ENCODE data around the gene LNPK.
A peak's percentile ranks its signal among the peaks of the same experiment; 100 is the strongest.

Gene LNPK

GRCh38 chr2:175950512-175950911, 51.6 kb downstream of the LNPK start:
- Histone ChIP-seq H4K8ac (ENCODE audit: low read length) (no peak overlapping the region), H3K14ac (ENCODE audit: low read length in 2 of 2) (no peak overlapping the region), H3K23ac (ENCODE audit: low read length in 2 of 2) (no peak overlapping the region), H3K4me1 (ENCODE audit: control insufficient read depth, insufficient read depth, low read depth, low read length) (no peaks in the 10 kb centered on the region), H3K9ac (ENCODE audit: low read length) (no peak overlapping the region), H3K4ac (ENCODE audit: low read depth in 1 of 2, low read length in 2 of 2) (no peak overlapping the region), H3K27me3 (ENCODE audit: control insufficient read depth in 1 of 2, insufficient read depth in 1 of 2, low read length in 2 of 2) (no peaks in the 10 kb centered on the region), H2BK5ac (ENCODE audit: low read depth, low read length, poor library complexity, severe bottlenecking) (no peak overlapping the region), H3K36me3 (ENCODE audit: control insufficient read depth in 1 of 2, insufficient read depth in 2 of 2, low read depth in 1 of 2, low read length in 2 of 2) (peaks cover 0 to 31% of the 10 kb centered on the region in 2 experiments), H2AK5ac (ENCODE audit: low read length, severe bottlenecking) (no peak overlapping the region), H2AFZ (ENCODE audit: low read depth, low read length) (no peak overlapping the region), H3K27ac (ENCODE audit: low read length, poor library complexity, severe bottlenecking) (no peak overlapping the region), H3K18ac (ENCODE audit: low read depth in 1 of 2, low read length in 2 of 2) (no peak overlapping the region), H3K9me3 (ENCODE audit: control insufficient read depth, low read length) (no peaks in the 10 kb centered on the region), H4K91ac (ENCODE audit: low read length) (no peak overlapping the region), H2BK15ac (ENCODE audit: low read depth, poor library complexity, severe bottlenecking) (no peak overlapping the region), H2BK120ac (ENCODE audit: low read depth, low read length) (no peak overlapping the region), H3K4me3 (ENCODE audit: insufficient read depth in 1 of 2, low read depth in 1 of 2, low read length in 2 of 2) (no peak overlapping the region), H3K79me1 (replicated peaks; ENCODE audit: low read length, poor library complexity, severe bottlenecking) (no peaks in the 10 kb centered on the region), H3K4me2 (ENCODE audit: low read length, poor library complexity, severe bottlenecking) (no peak overlapping the region), H2BK12ac (ENCODE audit: low read length in 2 of 2) (no peak overlapping the region)
- no peak for DNase-seq
- 100% methylated on average over 3 of the region's 3 CpGs for WGBS

- H3K14ac ChIP-seq (ENCODE audit: low read length in 2 of 2): no peak overlapping the region
- H3K9me3 ChIP-seq (ENCODE audit: control insufficient read depth, low read length): no peaks in the 10 kb centered on the region
- H2BK12ac ChIP-seq (ENCODE audit: low read length in 2 of 2): no peak overlapping the region
- WGBS: 67% methylated on average over 1 of the region's 1 CpG
- H3K4me2 ChIP-seq (ENCODE audit: low read length, poor library complexity, severe bottlenecking): no peak overlapping the region
- H3K23ac ChIP-seq (ENCODE audit: low read length in 2 of 2): no peak overlapping the region
- no peak overlapping the region for H3K4ac ChIP-seq (ENCODE audit: low read depth in 1 of 2, low read length in 2 of 2)
- no peak overlapping the region for H3K9ac ChIP-seq (ENCODE audit: low read length)
- no peak overlapping the region for H3K18ac ChIP-seq (ENCODE audit: low read depth in 1 of 2, low read length in 2 of 2)
- no peak overlapping the region for H2BK120ac ChIP-seq (ENCODE audit: low read depth, low read length)
- H2AFZ ChIP-seq (ENCODE audit: low read depth, low read length): no peak overlapping the region
- DNase-seq: peak; percentile 7
- no peaks in the 10 kb centered on the region for H3K4me1 ChIP-seq (ENCODE audit: control insufficient read depth, insufficient read depth, low read depth, low read length)
- H4K8ac ChIP-seq (ENCODE audit: low read length): no peak overlapping the region
- no peak overlapping the region for H3K4me3 ChIP-seq (ENCODE audit: insufficient read depth in 1 of 2, low read depth in 1 of 2, low read length in 2 of 2)
- H2BK15ac ChIP-seq (ENCODE audit: low read depth, poor library complexity, severe bottlenecking): no peak overlapping the region
- no peak overlapping the region for H2BK5ac ChIP-seq (ENCODE audit: low read depth, low read length, poor library complexity, severe bottlenecking)
- H3K79me1 ChIP-seq (replicated peaks; ENCODE audit: low read length, poor library complexity, severe bottlenecking): no peaks in the 10 kb centered on the region
- no peak overlapping the region for H3K27ac ChIP-seq (ENCODE audit: low read length, poor library complexity, severe bottlenecking)
- H3K27me3 ChIP-seq (ENCODE audit: control insufficient read depth in 1 of 2, insufficient read depth in 1 of 2, low read length in 2 of 2): no peaks in the 10 kb centered on the region
- no peak overlapping the region for H2AK5ac ChIP-seq (ENCODE audit: low read length, severe bottlenecking)
- no peak overlapping the region for H4K91ac ChIP-seq (ENCODE audit: low read length)
- H3K36me3 ChIP-seq (ENCODE audit: control insufficient read depth in 1 of 2, insufficient read depth in 2 of 2, low read depth in 1 of 2, low read length in 2 of 2): peaks cover 0 to 29% of the 10 kb centered on the region in 2 experiments
Measured at GRCh38 chr2:175948191-175948590, 53.9 kb downstream of the LNPK start.

- no peak overlapping the region for H2BK12ac ChIP-seq (ENCODE audit: low read length in 2 of 2)
- no peak overlapping the region for H3K4me3 ChIP-seq (ENCODE audit: insufficient read depth in 1 of 2, low read depth in 1 of 2, low read length in 2 of 2)
- no peaks in the 10 kb centered on the region for H3K79me1 ChIP-seq (replicated peaks; ENCODE audit: low read length, poor library complexity, severe bottlenecking)
- H3K27me3 ChIP-seq (ENCODE audit: control insufficient read depth in 1 of 2, insufficient read depth in 1 of 2, low read length in 2 of 2): no peaks in the 10 kb centered on the region
- no peak overlapping the region for H3K9ac ChIP-seq (ENCODE audit: low read length)
- no peak for DNase-seq
- peaks cover 3% of the 10 kb centered on the region for H3K9me3 ChIP-seq (ENCODE audit: control insufficient read depth, low read length)
- H4K91ac ChIP-seq (ENCODE audit: low read length): no peak overlapping the region
- no peaks in the 10 kb centered on the region for H3K4me1 ChIP-seq (ENCODE audit: control insufficient read depth, insufficient read depth, low read depth, low read length)
- no peak overlapping the region for H2BK5ac ChIP-seq (ENCODE audit: low read depth, low read length, poor library complexity, severe bottlenecking)
- H3K4ac ChIP-seq (ENCODE audit: low read depth in 1 of 2, low read length in 2 of 2): no peak overlapping the region
- H3K14ac ChIP-seq (ENCODE audit: low read length in 2 of 2): no peak overlapping the region
- no peak overlapping the region for H3K23ac ChIP-seq (ENCODE audit: low read length in 2 of 2)
- WGBS: 100% methylated on average over 1 of the region's 1 CpG
- H3K27ac ChIP-seq (ENCODE audit: low read length, poor library complexity, severe bottlenecking): no peak overlapping the region
- no peak overlapping the region for H2AK5ac ChIP-seq (ENCODE audit: low read length, severe bottlenecking)
- no peak overlapping the region for H4K8ac ChIP-seq (ENCODE audit: low read length)
- H3K4me2 ChIP-seq (ENCODE audit: low read length, poor library complexity, severe bottlenecking): no peak overlapping the region
- H2AFZ ChIP-seq (ENCODE audit: low read depth, low read length): no peak overlapping the region
- no peak overlapping the region for H2BK15ac ChIP-seq (ENCODE audit: low read depth, poor library complexity, severe bottlenecking)
- H3K18ac ChIP-seq (ENCODE audit: low read depth in 1 of 2, low read length in 2 of 2): no peak overlapping the region
- H2BK120ac ChIP-seq (ENCODE audit: low read depth, low read length): no peak overlapping the region
- peaks cover 0 to 32% of the 10 kb centered on the region in 2 experiments for H3K36me3 ChIP-seq (ENCODE audit: control insufficient read depth in 1 of 2, insufficient read depth in 2 of 2, low read depth in 1 of 2, low read length in 2 of 2)
Measured at GRCh38 chr2:175947073-175947472, 55.0 kb downstream of the LNPK start.

- H3K79me1 ChIP-seq (replicated peaks; ENCODE audit: low read length, poor library complexity, severe bottlenecking): no peaks in the 10 kb centered on the region
- H3K23ac ChIP-seq (ENCODE audit: low read length in 2 of 2): no peak overlapping the region
- no peak for DNase-seq
- no peak overlapping the region for H2AFZ ChIP-seq (ENCODE audit: low read depth, low read length)
- no peak overlapping the region for H2BK5ac ChIP-seq (ENCODE audit: low read depth, low read length, poor library complexity, severe bottlenecking)
- H4K91ac ChIP-seq (ENCODE audit: low read length): no peak overlapping the region
- no peaks in the 10 kb centered on the region for H3K27me3 ChIP-seq (ENCODE audit: control insufficient read depth in 1 of 2, insufficient read depth in 1 of 2, low read length in 2 of 2)
- no peak overlapping the region for H3K14ac ChIP-seq (ENCODE audit: low read length in 2 of 2)
- no peak overlapping the region for H2BK15ac ChIP-seq (ENCODE audit: low read depth, poor library complexity, severe bottlenecking)
- H3K9me3 ChIP-seq (ENCODE audit: control insufficient read depth, low read length): peaks cover 4% of the 10 kb centered on the region
- no peak overlapping the region for H2BK12ac ChIP-seq (ENCODE audit: low read length in 2 of 2)
- no peak overlapping the region for H3K4me2 ChIP-seq (ENCODE audit: low read length, poor library complexity, severe bottlenecking)
- H3K4me1 ChIP-seq (ENCODE audit: control insufficient read depth, insufficient read depth, low read depth, low read length): no peaks in the 10 kb centered on the region
- H3K4me3 ChIP-seq (ENCODE audit: insufficient read depth in 1 of 2, low read depth in 1 of 2, low read length in 2 of 2): no peak overlapping the region
- no peak overlapping the region for H2BK120ac ChIP-seq (ENCODE audit: low read depth, low read length)
- H4K8ac ChIP-seq (ENCODE audit: low read length): no peak overlapping the region
- H2AK5ac ChIP-seq (ENCODE audit: low read length, severe bottlenecking): no peak overlapping the region
- WGBS: no CpG with 5 or more reads among the region's 3 CpGs
- H3K18ac ChIP-seq (ENCODE audit: low read depth in 1 of 2, low read length in 2 of 2): no peak overlapping the region
- no peak overlapping the region for H3K4ac ChIP-seq (ENCODE audit: low read depth in 1 of 2, low read length in 2 of 2)
- H3K36me3 ChIP-seq (ENCODE audit: control insufficient read depth in 1 of 2, insufficient read depth in 2 of 2, low read depth in 1 of 2, low read length in 2 of 2): peaks cover 0 to 48% of the 10 kb centered on the region in 2 experiments
- no peak overlapping the region for H3K9ac ChIP-seq (ENCODE audit: low read length)
- H3K27ac ChIP-seq (ENCODE audit: low read length, poor library complexity, severe bottlenecking): no peak overlapping the region
Measured at GRCh38 chr2:175941699-175942098, 60.4 kb downstream of the LNPK start.
